ENCODE data around the gene ZHX3. TPM values are rescaled to one million over a fixed set of nuclear protein-coding genes. Genes with fewer than 3 reads are reported as not detected.
A peak's percentile ranks its signal among the peaks of the same experiment; 100 is the strongest.

Gene ZHX3
- total RNA-seq, 6 experiments from 2014 or later, result 17.6 to 47.4 (median 26.2) TPM

GRCh38 chr20:41287327-41287726 lies 30.2 kb downstream of the ZHX3 start:
- 95% methylated on average over 2 of the region's 2 CpGs for WGBS (ENCODE audit: insufficient coverage, low coverage, low lambda C conversion rate, missing lambda C conversion rate)
- peaks cover 0 to 13% (median 2%) of the 10 kb centered on the region in 4 donors for H3K4me1 ChIP-seq
- no peaks in the 10 kb centered on the region for H3K36me3 ChIP-seq
- H3K27me3 ChIP-seq, result no peaks in the 10 kb centered on the region
- no peaks in the 10 kb centered on the region for H3K9me3 ChIP-seq
- TF ChIP-seq CTCF (IDR thresholded peaks at IDR 0.05) (no peak), POLR2A (IDR thresholded peaks at IDR 0.05) (no peak)
- ATAC-seq (no peak), DNase-seq (no peak)
- H3K27ac ChIP-seq, result no peak overlapping the region
- intact Hi-C loops (cut with DNase I), result no loop called here
- no peak overlapping the region for H3K4me3 ChIP-seq

GRCh38 chr20:41286240-41286851 lies 31.2 kb downstream of the ZHX3 start:
- Histone ChIP-seq H3K27ac (no peak overlapping the region), H3K36me3 (no peaks in the 10 kb centered on the region), H3K27me3 (no peaks in the 10 kb centered on the region), H3K9me3 (no peaks in the 10 kb centered on the region), H3K4me3 (no peak overlapping the region), H3K4me1 (peaks cover 0 to 9% (median 2%) of the 10 kb centered on the region in 4 donors)
- DNase-seq (no peak), ATAC-seq (no peak)
- TF ChIP-seq POLR2A (IDR thresholded peaks at IDR 0.05) (no peak), CTCF (IDR thresholded peaks at IDR 0.05) (no peak)
- intact Hi-C loops (cut with DNase I), result no loop called here
- 66% methylated on average over 2 of the region's 2 CpGs for WGBS (ENCODE audit: insufficient coverage, low coverage, low lambda C conversion rate, missing lambda C conversion rate)

GRCh38 chr20:41279546-41280225 lies 37.8 kb downstream of the ZHX3 start:
- no peak overlapping the region for H3K27ac ChIP-seq
- intact Hi-C loops (cut with DNase I), result no loop called here
- 24% methylated on average over 2 of the region's 3 CpGs for WGBS (ENCODE audit: insufficient coverage, low coverage, low lambda C conversion rate, missing lambda C conversion rate)
- DNase-seq (no peak), ATAC-seq (peak in 2 of 4 donors; percentile 19 to 44)
- H3K36me3 ChIP-seq, result no peaks in the 10 kb centered on the region
- TF ChIP-seq POLR2A (IDR thresholded peaks at IDR 0.05) (no peak), CTCF (IDR thresholded peaks at IDR 0.05) (no peak)
- no peaks in the 10 kb centered on the region for H3K9me3 ChIP-seq
- peaks cover 0 to 21% (median 0%) of the 10 kb centered on the region in 4 donors for H3K4me1 ChIP-seq
- H3K27me3 ChIP-seq, result no peaks in the 10 kb centered on the region
- H3K4me3 ChIP-seq, result no peak overlapping the region

- DNase-seq (no peak), ATAC-seq (no peak)
- Histone ChIP-seq H3K36me3 (no peaks in the 10 kb centered on the region), H3K4me3 (no peak overlapping the region), H3K27ac (no peak overlapping the region), H3K4me1 (peaks cover 0 to 27% (median 0%) of the 10 kb centered on the region in 4 donors), H3K27me3 (no peaks in the 10 kb centered on the region), H3K9me3 (no peaks in the 10 kb centered on the region)
- intact Hi-C loops (cut with DNase I), result no loop called here
- TF ChIP-seq CTCF (IDR thresholded peaks at IDR 0.05) (no peak), POLR2A (IDR thresholded peaks at IDR 0.05) (no peak)
- WGBS (ENCODE audit: insufficient coverage, low coverage, low lambda C conversion rate, missing lambda C conversion rate), result 41% methylated on average over 2 of the region's 5 CpGs
Observed at GRCh38 chr20:41278936-41279335, 38.6 kb downstream of the ZHX3 start.

Measured in right lobe of liver (tissue), 6 donors.